Measurements from ENCODE around the gene MDM2.

MDM2 gene

GRCh38 chr12:68885381-68885780, 77.4 kb downstream of the MDM2 start:
- TF ChIP-seq GLIS3 (CRISPR knock-in tag; IDR thresholded peaks at IDR 0.05) = no peak
- no peak for TF ChIP-seq BACH2 (CRISPR knock-in tag; IDR thresholded peaks at IDR 0.05; ENCODE audit: borderline replicate concordance)
- TF ChIP-seq ZC3H10 (CRISPR knock-in tag; IDR thresholded peaks at IDR 0.05) = no peak
- ATAC-seq = no peak

DNA sequence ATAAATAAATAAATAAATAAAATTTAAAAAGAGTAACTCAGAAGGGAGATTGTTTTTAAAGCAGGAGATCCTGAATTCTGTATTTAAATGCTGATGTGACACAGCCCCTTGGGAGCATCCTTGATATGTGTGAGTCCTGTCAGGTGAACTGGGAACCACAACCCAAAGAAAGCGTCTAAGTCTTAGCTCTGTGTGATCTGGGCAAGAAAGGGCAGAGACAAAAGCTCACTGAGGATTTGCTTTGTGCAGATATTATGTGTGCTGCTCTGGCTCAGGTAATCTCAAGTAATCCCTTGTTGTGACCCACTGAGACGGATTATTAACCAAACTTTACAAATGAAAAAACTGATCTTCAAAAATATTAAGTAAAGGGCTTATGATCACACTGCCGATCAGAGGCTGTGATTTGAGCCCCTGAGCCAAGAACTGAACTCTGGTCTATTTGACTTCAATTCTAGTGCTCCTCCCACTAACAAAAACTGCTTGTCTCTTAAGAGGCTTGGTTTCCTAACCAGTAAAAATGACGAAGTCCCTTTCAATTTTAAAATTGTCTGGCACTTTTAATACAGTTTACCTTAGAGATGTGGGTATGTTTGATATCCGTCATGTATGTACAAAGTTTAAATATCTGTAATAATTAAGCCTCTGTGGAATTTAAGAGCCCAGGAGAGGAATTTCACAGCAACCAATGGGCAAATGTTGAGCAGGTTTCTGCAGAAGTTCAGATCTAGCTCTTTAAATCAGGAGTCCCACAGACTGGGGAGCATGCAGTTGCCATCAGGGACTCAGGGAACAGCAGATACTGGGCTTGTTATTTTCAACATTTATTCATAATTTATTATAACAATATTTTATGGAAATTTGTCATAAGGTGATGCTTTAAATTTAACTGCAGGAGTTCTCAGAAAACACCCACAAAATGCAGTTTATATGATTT, 78.9 kb downstream of the MDM2 start:
- TF ChIP-seq ARNTL (CRISPR knock-in tag; IDR thresholded peaks at IDR 0.05; ENCODE audit: borderline replicate concordance, low read depth) (no peak), RARB (CRISPR knock-in tag; IDR thresholded peaks at IDR 0.05) (no peak), ESRRG (CRISPR knock-in tag; IDR thresholded peaks at IDR 0.05) (no peak), CSDC2 (CRISPR knock-in tag; IDR thresholded peaks at IDR 0.05) (no peak), ZNF565 (CRISPR knock-in tag; conservative IDR thresholded peaks at IDR 0.05; ENCODE audit: low read depth) (no peak), CREB5 (CRISPR knock-in tag; IDR thresholded peaks at IDR 0.05; ENCODE audit: low read depth) (no peak), BACH2 (CRISPR knock-in tag; IDR thresholded peaks at IDR 0.05; ENCODE audit: borderline replicate concordance) (no peak), TOX (CRISPR knock-in tag; IDR thresholded peaks at IDR 0.05; ENCODE audit: borderline replicate concordance) (no peak), PPARA (CRISPR knock-in tag; IDR thresholded peaks at IDR 0.05; ENCODE audit: borderline replicate concordance) (no peak), PATZ1 (CRISPR knock-in tag; IDR thresholded peaks at IDR 0.05; ENCODE audit: borderline replicate concordance) (no peak), ZC3H10 (CRISPR knock-in tag; IDR thresholded peaks at IDR 0.05) (no peak), GLIS3 (CRISPR knock-in tag; IDR thresholded peaks at IDR 0.05) (no peak), OSR1 (CRISPR knock-in tag; IDR thresholded peaks at IDR 0.05) (no peak), TCF4 (CRISPR knock-in tag; IDR thresholded peaks at IDR 0.05; ENCODE audit: borderline replicate concordance) (no peak), ZNF8 (CRISPR knock-in tag; IDR thresholded peaks at IDR 0.05) (no peak)
- TF ChIP-seq, protein P1, sequence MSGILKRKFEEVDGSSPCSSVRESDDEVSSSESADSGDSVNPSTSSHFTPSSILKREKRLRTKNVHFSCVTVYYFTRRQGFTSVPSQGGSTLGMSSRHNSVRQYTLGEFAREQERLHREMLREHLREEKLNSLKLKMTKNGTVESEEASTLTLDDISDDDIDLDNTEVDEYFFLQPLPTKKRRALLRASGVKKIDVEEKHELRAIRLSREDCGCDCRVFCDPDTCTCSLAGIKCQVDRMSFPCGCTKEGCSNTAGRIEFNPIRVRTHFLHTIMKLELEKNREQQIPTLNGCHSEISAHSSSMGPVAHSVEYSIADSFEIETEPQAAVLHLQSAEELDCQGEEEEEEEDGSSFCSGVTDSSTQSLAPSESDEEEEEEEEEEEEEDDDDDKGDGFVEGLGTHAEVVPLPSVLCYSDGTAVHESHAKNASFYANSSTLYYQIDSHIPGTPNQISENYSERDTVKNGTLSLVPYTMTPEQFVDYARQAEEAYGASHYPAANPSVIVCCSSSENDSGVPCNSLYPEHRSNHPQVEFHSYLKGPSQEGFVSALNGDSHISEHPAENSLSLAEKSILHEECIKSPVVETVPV (CRISPR knock-in tag; IDR thresholded peaks at IDR 0.05) = no peak
- TF ChIP-seq, protein P2, sequence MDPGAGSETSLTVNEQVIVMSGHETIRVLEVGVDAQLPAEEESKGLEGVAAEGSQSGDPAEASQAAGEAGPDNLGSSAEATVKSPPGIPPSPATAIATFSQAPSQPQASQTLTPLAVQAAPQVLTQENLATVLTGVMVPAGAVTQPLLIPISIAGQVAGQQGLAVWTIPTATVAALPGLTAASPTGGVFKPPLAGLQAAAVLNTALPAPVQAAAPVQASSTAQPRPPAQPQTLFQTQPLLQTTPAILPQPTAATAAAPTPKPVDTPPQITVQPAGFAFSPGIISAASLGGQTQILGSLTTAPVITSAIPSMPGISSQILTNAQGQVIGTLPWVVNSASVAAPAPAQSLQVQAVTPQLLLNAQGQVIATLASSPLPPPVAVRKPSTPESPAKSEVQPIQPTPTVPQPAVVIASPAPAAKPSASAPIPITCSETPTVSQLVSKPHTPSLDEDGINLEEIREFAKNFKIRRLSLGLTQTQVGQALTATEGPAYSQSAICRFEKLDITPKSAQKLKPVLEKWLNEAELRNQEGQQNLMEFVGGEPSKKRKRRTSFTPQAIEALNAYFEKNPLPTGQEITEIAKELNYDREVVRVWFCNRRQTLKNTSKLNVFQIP (CRISPR knock-in tag; IDR thresholded peaks at IDR 0.05; ENCODE audit: borderline replicate concordance, low read depth) = no peak
- TF ChIP-seq, protein P3, sequence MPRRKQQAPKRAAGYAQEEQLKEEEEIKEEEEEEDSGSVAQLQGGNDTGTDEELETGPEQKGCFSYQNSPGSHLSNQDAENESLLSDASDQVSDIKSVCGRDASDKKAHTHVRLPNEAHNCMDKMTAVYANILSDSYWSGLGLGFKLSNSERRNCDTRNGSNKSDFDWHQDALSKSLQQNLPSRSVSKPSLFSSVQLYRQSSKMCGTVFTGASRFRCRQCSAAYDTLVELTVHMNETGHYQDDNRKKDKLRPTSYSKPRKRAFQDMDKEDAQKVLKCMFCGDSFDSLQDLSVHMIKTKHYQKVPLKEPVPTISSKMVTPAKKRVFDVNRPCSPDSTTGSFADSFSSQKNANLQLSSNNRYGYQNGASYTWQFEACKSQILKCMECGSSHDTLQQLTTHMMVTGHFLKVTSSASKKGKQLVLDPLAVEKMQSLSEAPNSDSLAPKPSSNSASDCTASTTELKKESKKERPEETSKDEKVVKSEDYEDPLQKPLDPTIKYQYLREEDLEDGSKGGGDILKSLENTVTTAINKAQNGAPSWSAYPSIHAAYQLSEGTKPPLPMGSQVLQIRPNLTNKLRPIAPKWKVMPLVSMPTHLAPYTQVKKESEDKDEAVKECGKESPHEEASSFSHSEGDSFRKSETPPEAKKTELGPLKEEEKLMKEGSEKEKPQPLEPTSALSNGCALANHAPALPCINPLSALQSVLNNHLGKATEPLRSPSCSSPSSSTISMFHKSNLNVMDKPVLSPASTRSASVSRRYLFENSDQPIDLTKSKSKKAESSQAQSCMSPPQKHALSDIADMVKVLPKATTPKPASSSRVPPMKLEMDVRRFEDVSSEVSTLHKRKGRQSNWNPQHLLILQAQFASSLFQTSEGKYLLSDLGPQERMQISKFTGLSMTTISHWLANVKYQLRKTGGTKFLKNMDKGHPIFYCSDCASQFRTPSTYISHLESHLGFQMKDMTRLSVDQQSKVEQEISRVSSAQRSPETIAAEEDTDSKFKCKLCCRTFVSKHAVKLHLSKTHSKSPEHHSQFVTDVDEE (CRISPR knock-in tag; IDR thresholded peaks at IDR 0.05) = no peak
- no peak for ATAC-seq

DNA sequence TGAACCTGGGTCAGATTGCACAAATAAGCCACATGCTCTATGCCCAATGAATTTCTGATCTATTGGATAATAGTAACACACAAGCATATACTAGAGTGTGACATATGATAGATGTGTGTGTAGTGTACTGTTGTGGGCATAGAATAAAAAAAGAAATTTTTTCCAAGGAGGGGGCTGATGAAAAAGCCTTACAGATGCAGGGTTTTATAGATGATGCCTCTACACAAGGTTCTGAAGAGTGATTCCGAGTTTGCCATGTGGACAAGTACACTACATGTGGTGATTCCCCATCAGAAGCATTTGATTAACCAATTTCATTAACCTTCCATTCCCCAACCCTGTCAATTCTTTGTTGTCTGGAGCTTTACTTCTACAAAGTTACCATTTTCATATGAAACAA, 79.7 kb downstream of the MDM2 start:
- no peak for TF ChIP-seq TCF4 (CRISPR knock-in tag; IDR thresholded peaks at IDR 0.05; ENCODE audit: borderline replicate concordance)
- no peak for TF ChIP-seq PPARA (CRISPR knock-in tag; IDR thresholded peaks at IDR 0.05; ENCODE audit: borderline replicate concordance)
- TF ChIP-seq, protein P1 (CRISPR knock-in tag; IDR thresholded peaks at IDR 0.05) = no peak
- no peak for TF ChIP-seq ESRRG (CRISPR knock-in tag; IDR thresholded peaks at IDR 0.05)
- TF ChIP-seq PATZ1 (CRISPR knock-in tag; IDR thresholded peaks at IDR 0.05; ENCODE audit: borderline replicate concordance) = no peak
- TF ChIP-seq GLIS3 (CRISPR knock-in tag; IDR thresholded peaks at IDR 0.05) = no peak
- TF ChIP-seq OSR1 (CRISPR knock-in tag; IDR thresholded peaks at IDR 0.05) = no peak
- TF ChIP-seq RARB (CRISPR knock-in tag; IDR thresholded peaks at IDR 0.05) = no peak
- TF ChIP-seq, protein P2 (CRISPR knock-in tag; IDR thresholded peaks at IDR 0.05; ENCODE audit: borderline replicate concordance, low read depth) = no peak
- no peak for TF ChIP-seq ZFP3 (CRISPR knock-in tag; IDR thresholded peaks at IDR 0.05)
- no peak for ATAC-seq
